ENCODE data around the gene SPPL2B. TPM values are rescaled to one million over a fixed set of nuclear protein-coding genes. Genes with fewer than 3 reads are reported as not detected.
A peak's percentile ranks its signal among the peaks of the same experiment; 100 is the strongest.

The SPPL2B gene
- total RNA-seq, 1 donor from 2014 or later, result 33.2 TPM

DNA sequence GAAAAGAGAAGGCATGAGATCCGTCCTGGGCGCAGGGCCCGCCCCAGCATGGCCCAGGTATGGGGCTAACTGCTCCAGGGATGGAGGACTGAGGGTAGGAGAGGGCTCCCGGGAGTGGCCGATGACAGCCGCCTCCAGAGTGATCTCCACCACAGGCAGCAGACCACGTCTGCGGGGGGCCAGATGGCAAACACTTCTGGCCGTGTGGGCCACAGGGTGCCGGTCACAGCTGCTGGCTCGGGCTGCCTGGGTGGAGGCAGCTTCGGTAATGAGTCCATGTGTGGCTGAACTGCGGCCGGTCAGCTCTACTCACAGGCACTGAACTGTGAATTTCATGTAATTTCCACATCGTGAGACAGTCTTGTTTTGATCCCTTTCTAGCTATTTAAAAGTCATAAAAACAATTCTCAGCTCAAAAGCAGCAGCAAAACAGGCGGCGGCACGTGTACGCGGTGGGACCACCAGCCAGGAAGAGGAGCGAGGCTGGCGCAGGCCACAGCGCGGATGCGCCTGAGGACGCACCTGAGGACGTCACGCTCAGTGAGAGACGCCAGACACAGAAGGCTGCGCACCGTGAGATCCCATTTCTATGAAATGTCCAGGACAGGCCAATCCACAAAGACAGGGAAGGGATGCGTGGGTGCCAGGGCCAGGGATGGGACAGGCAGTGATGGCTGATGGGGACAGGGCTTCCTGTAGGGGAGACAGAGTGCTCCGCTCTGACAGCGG is 4.1 kb upstream of the SPPL2B start:
- no peak for DNase-seq

DNA sequence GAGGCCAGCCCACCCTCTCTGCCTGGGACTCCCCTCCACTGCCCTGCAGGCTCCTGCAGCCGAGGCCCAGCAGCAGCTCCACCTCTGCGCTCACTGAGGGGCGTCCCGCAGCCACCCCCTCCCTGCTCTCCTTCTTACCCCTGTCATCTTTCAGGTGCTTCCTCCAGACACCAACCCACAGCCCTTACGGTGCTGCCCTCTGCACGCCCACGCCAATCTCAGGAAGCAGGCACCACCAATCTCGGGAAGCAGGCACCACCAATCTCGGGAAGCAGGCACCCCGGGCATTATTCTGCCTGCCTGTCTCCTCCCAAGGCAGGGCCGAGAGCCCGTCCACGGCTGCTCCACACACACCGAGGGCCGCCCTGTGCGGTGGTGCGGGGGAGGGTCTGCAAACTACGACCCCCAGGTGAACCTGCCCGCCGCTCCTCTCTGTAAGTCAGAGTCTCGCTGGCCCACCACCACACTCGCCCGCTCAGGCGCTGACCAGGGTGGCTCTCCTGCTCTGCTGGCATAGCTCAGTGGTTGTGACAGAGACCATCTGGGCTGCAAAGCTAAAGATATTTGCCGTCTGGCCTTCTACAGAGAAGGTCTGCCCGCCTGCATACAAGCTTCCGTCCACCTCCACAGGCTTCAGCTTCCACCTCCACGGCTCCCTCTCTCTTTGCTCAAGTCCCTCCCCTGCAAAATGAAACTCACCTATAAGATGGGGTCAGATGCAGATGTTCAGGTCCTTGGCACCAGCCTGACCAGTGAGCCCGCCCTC is 3.0 kb upstream of the SPPL2B start:
- peak; percentile 45 for DNase-seq

DNA sequence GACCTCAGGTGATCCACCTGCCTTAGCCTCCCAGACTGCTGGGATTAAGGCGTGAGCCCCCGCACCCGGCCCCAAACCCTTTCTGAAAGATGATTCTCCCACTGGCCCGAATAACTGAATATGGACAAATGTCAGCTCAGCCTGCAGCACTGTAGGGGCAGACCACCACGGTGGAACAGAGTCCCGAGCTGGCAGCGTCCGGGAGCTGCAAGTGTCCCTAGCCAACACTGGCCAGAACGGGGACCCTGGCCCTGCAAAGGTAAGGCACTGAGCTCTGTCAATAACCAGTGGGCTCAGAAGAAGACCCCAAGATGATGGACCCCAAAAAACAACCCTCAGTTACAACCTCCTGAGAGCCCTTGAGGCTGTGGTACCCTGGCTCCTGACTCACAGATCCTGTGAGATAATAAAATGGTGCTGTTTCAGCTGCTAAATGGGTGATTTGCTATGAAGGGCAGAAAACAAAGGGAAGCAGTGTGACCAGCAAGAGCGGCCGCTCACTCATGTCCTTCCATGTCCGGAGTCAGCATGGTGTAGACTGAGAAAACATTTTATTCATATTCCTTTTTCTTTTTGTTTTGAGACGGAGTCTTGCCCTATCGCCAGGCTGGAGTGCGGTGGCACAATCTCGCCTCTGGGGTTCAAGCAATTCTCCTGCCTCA is 1.7 kb upstream of the SPPL2B start:
- DNase-seq, result no peak

DNA sequence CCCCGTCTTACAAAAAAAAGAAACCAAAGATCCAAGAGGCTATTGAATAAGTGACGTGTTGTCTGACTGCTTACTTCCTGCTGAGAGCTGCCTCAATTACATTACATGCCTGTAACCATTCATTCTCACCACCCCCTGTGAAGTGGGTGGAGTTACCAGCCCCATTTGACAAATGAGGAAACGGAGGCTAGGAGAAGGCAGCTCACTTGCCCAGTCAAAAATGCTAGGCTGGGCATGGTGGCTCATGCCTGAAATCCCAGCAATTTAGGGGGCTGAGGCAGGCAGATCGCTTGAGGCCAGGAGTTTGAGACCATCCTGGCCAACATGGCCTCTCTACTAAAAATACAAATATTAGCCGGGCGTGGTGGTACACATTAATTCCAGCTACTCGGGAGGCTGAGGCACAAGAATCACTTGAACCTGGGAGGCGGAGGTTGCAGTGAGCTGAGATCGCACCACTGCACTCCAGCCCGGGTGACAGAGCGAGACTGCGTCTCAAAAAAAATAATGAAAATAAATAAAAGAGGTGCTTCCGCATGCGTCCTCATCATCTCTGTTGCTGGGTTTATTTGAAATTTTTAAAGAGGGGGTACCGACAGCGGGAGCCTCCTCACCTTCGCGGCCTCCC is 597 bp upstream of the SPPL2B start:
- DNase-seq, result peak; percentile 90

DNA sequence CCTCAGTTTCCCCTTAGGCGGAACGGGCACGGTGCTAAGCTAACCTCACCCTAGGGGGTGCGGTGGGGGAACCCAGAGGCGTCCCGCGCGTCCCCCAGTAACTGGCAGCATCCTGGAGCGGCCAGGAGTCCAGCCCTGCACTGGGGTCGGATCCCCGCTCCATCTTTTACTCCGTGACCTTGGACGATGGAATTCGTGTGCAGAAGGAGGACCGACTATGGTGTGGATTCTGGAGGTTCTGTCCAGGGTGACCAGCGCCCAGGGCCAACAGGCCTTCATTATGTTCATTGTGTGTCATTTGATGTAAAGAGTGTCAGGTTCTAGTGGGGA is 630 bp downstream of the SPPL2B start:
- no peak for DNase-seq

DNA sequence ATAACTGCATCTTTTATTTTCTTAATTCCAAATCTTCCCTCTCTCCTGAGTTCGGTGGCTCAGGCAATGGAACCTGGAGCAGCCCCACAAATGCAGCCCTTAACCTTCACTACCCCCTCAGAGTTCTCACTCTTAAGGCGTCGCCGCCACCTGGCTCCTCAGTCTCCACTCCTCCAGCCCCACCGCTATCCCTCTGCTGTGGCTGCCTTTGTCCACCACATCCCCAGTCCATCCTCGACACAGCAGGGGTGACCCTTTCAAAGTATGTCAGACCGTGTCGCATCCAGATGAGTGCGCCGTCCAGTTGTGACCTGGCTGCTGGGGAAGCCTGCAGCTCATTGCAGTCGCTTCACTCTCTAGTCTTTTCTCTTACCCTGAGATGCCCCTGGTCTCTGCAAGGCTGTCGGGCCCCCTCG is 1.0 kb downstream of the SPPL2B start:
- no peak for DNase-seq

DNA sequence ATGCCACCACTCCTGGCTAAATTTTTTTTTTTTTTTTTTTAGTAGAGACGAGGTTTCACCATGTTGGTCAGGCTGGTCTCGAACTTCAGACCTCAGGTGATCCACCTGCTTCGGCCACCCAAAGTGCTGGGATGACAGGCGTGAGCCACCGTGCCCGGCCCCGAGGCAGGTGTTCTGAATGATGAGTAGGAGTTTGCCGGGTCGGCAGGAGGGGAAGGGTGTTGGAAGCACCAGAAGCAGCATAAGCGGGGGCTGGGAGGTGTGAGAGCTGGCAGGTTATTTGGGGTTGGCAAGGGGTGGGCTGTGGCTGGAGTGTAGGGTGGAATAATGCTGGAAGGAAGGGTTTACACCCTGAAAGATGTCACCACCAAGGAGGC is 1.8 kb downstream of the SPPL2B start:
- no peak for DNase-seq

DNA sequence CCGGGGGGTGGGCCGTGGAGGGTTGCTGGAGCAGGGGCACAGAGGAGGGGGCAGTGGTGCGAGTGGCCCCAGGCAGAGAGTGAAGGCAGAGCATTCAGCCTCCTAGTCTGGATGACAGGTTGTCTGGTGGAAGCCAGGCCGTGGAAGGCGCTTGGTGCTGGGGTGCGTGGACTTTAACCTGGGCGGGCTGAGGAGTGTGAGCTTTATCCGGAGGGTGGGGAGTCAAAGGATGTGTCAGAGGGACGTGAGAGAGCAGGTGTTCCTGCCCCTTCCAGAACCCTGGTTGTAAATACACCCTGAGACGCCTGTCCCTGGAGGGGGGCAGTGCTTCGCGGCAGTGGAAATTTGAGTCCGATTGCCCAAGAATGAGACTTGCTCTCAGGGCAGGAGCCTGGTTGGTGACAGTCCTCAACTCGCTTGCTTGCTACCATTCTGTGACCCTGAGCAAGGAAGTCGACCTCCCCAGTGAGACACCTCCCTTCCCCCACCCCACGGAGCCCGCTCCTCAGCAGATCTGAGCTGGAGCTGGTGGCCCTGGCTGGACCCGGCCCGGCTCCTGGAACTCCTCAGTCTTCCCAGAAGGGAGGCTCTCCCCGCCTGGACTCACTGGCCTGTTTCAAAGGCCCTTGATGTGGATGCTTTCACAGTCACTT is 2.3 kb downstream of the SPPL2B start:
- DNase-seq, result no peak

DNA sequence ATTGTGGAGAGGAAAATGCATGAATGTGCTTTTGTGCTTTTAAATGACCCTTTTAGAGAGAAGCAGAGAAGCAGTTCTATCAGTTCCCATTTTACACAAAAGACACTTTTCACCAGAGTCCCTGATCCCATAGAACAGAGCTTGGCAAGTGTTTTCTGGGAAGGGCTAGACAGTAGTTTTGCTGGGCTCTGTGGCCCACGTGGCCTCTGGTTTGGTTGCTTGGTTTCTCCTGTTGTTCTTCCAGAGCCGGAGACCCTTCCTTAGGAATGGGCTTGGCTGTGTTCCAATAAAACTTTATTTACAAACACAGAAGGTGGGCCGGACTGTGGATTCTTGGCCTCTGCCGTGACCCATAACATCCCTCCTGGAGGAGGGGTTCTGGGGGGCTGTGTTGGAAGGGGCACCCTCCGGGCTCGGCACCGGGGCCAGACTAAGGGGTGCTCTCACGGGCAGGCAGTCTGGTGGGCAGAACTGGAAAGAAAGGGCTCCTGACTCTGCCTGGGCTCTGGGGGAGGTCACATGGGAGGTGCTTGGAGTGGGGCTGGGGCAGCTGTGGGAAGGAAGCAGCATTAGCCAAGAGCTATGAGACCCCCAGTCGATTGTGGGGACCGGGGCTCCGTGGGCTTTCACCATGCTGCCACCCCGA is 3.2 kb downstream of the SPPL2B start:
- DNase-seq, result no peak

DNA sequence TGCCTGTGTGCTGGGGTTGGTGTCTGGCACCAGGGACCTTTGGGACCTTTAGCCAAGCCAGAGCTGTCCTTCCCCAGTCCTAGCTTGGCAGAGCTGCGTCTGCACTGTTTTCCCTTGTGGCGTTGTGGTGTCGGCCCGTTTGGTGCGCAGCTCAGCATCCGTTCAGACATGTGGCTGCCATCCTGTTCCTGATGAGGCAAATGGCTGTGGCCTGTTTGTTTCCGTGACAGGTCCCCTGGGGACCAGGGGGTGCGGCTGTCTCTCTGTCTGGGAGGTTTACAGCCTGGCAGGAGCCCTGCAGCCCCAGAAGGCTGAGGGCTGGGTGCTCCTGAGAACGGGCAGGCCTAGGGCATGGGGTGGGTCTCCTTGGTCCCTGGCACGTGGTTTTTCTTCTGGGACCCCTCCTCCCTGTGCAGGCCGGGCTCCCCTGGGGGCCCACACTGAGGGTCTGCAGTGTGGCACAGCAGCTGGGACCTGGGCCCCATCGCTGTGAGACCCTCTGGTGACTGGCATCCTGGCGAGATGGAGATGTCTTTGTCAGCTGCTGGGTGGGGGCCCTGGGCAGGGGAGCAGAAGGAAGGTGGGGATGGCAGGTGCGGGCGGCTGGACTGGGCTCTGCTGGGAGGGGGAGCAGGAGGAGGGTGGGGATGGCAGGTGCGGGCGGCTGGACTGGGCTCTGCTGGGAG is 4.0 kb downstream of the SPPL2B start:
- no peak for DNase-seq

DNA sequence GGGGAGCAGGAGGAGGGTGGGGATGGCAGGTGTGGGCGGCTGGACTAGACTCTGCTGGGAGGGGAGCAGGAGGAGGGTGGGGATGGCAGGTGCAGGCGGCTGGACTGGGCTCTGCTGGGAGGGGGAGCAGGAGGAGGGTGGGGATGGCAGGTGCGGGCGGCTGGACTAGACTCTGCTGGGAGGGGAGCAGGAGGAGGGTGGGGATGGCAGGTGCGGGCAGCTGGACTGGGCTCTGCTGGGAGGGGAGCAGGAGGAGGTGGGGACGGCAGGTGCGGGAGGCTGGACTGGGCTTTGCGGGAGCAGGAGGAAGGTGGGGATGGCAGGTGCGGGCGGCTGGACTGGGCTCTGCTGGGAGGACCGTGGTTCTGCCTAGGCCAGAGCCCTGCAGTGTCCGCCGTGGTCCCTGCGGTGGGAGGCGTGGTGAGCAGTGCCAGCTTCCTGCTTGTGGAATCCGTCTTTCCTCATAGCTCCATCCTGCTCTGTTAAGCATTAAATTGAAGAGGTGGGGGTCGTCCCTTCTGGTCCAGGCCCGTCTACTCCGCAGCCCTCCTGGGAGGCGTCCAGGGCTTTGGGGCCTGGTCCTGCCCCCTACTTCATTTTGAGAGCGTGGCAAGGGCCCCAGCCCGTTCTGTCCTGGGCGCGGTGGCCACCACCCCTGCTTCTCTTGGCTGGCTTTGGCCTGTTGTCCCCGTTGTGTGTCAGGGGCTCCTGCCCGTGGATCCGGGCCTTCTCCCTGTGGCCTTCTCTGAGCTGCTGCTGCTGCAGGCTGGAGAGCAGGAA is 4.7 kb downstream of the SPPL2B start:
- DNase-seq, result no peak

DNA sequence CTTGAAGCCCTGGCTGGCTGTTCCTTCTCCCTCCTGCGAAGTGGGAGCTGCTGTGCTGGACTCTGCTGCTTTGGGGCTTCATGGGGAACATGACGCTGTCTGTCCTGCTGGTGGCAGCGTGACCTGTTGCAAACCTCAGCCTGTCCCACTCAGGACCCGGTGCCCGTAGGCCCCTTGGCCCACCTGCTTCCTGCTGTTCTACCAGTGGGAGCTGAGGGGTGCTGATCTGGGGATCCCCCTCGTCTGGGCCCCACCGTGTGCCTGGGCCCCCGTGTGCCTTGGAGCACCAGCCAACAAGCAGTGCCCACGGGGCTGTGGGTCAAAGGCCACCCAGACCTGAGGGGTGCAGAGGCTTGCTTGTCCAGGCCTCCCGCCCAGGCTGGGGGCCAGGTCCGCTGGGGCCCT is 5.3 kb downstream of the SPPL2B start:
- no peak for DNase-seq

DNA sequence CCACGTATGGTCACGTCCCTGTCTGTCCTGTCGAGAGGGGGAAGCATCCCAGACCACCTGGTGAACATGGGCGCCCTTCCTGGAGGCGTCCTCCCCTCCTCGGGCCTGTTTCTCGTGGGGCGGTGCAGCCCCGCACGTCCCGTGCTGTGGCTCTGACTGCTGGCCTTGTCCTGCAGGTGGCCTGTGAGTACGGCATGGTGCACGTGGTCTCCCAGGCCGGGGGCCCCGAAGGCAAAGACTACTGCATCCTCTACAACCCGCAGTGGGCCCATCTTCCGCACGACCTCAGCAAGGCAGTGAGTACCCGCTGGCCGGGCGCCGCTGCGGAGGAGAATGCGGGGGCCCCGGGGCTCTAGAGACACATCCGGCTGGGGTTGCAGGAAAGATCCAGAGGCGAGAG is 5.9 kb downstream of the SPPL2B start:
- no peak for DNase-seq

DNA sequence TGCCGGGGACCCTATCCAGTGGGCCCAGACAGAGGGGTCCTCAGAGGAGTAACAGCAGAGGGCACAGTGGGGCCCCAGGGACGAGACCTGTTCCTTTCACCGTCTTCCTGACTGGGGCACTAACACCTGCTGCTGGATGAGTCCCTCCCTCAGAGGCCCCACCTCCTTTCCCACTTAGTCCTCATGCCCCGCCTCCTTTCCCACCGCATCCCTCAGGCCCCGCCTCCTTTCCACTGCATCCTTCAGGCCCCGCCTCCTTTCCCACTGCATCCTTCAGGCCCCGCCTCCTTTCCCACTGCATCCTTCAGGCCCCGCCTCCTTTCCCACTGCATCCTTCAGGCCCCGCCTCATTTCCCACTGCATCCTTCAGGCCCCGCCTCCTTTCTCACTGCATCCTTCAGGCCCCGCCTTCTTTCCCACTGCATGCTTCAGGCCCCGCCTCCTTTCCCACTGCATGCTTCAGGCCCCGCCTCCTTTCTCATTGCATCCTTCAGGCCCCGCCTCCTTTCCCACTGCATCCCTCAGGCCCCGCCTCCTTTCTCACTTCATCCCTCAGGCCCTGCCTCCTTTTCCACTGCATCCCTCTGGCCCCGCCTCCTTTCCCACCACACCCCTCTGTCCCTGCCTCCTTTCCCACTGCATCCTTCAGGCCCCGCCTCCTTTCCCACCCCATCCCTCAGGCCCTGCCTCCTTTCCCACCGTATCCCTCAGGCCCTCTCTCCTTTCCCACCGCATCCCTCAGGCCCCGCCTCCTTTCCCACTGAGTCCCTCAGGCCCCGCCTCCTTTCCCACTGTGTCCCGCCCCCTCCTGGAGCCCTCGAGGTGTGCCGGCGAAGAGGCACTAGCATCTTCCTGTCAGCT is 6.7 kb downstream of the SPPL2B start:
- DNase-seq, result no peak

DNA sequence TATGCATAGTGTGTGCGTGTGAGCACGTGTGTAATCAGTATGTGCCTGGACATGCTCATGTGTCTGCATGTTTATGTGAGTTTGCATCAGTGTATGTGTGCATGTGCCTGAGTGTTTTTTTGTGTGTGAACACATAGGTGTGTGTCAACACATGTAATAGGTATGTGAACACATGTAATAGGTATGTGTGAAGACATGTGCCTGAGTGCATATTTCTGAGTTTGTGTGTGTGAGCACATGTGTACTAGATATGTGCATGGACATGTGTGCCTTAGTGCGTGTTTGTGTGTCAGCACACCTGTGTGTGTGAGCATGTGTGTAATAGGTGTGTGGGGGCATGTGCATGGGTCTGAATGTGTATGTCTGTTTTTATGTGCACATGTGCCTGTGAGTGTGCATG is 7.4 kb downstream of the SPPL2B start:
- DNase-seq, result no peak

DNA sequence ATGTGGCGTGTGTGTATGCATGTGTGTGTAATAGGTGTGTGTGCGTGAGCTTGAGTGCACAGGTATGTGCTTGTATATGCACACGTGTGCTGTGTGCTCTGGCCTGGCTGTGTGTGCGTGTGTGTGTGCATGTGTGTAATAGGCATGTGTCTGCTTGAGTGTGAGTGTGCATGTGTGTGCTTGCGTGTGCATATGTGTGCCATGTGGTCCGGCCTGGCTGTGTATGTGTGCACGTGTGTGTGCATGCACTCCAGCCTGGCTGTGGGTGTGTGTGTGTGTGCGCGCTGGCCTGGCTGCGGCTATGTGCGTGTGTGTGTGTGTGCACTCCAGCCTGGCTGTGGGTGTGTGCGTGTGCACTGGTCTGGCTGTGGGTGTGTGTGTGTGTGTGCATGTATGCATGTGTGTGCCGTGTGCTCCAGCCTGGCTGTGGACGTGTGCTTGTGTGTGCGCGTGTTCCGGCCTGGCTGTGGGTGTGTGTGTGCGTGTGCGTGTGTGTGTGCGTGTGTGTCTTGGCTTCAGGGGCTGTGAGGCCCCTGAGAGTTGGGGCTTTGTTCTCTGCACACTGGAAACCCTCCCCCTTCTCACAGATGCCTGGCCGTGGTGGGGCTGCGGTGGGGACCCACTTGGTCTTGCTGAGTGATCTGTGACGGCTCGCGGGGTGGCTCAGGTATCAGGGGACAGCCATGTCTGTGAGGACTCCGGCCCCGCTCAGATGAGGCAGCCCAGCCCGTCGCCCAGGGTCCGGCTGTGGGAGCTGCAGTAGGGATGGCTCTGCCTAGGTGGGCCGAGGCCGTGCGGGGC is 8.2 kb downstream of the SPPL2B start:
- DNase-seq, result no peak

DNA sequence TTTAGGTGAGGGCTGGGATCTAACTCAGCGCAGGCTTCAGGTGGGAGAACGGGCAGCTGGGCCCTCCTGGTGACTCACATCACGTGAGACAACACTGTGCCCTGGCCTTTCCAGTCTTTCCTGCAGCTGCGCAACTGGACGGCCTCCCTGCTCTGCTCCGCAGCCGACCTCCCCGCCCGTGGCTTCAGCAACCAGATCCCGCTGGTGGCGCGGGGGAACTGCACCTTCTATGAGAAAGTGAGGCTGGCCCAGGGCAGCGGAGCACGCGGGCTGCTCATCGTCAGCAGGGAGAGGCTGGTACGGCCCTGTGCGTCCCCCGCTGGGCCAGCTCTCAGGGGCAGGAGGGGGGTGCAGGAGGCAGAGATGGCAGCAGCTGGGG is 8.8 kb downstream of the SPPL2B start:
- peak; percentile 21 for DNase-seq

DNA sequence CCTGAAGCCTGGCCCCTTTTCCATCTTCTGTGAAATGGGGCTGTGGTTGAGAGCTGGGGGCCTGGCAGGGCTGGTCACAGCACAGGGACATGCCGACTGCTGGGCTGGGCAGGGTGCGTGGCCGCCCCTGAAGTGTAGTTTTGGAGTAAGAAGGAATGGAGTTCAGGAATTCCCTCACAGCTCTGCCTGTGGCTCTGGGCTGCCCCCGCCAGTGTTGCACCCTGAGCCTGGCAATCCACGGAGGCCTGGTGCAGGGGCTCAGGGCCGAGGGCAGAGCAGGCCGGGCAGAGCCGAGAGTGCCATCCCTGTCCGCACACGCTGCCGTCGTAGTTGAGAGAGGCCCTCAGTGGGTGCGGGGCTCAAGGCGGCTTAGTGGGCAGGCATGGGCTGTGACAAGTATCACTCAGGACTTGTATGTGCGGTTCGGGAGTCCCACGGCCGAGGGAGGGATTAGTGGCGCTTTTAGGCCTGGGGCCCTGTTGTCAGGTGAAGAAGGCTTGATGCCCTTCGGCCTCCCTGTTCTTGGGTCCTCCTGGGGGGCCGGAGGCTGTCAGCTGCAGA is 9.7 kb downstream of the SPPL2B start:
- no peak for DNase-seq
